K562 (cell line): ENCODE data around the gene DCAF11. TPM values are rescaled to one million over a fixed set of nuclear protein-coding genes. Genes with fewer than 3 reads are reported as not detected.
A peak's percentile ranks its signal among the peaks of the same experiment; 100 is the strongest.

ENCODE experiments used
- DPF2 ChIP-seq: fragments of 450-650 bp; IDR thresholded peaks from 2 replicates; pipeline ENCODE4 v1.6.1; 2016
- NEUROD1 ChIP-seq: fragments of 150-350 bp; IDR thresholded peaks from 2 replicates; pipeline ENCODE4 v1.6.1; 2014; ENCODE audit warnings: borderline replicate concordance, low read length, low read depth; ENCODE audit not compliant: partially characterized antibody
- RBFOX2 ChIP-seq: fragments of 200-400 bp; formaldehyde crosslinking; IDR thresholded peaks from 2 replicates; pipeline ENCODE4 v1.6.1; 2017; ENCODE audit warnings: low read depth, mild to moderate bottlenecking, low read length, moderate library complexity
- RBM25 ChIP-seq: fragments of 200-400 bp; formaldehyde crosslinking; IDR thresholded peaks from 2 replicates; pipeline ENCODE4 v1.6.1; 2018; ENCODE audit warnings: low read length, low read depth, moderate library complexity; ENCODE audit not compliant: severe bottlenecking
- RNF2 ChIP-seq: sonication (generic); IDR thresholded peaks from 2 replicates; pipeline ENCODE4 v1.6.1; 2016
- SMARCA5 ChIP-seq: fragments of 450-650 bp; IDR thresholded peaks from 2 replicates; pipeline ENCODE4 v1.6.1; 2016
- SMARCB1 ChIP-seq: IDR thresholded peaks from 2 replicates; pipeline ENCODE4 v1.6.1; 2011; ENCODE audit warnings: improper control_type of control experiment, low read depth; ENCODE audit not compliant: insufficient read length
- TAL1 ChIP-seq: fragments of 450-650 bp; IDR thresholded peaks from 2 replicates; pipeline ENCODE4 v1.6.1; 2016; ENCODE audit warnings: mild to moderate bottlenecking
- ZNF175 ChIP-seq: fragments of 200-800 bp; sonication (Bioruptor generic); IDR thresholded peaks from 2 replicates; pipeline ENCODE4 v1.6.1; 2016; ENCODE audit warnings: low read depth, mild to moderate bottlenecking, missing genetic modification characterization, missing compliant biosample characterization
- polyA plus RNA-seq, 8 experiments: library from polyadenylated mRNA; depleted of rRNA in 4 of 8; stranded (reverse) in 5 of 8; unstranded in 3 of 8; fragments of >200 nt; fragmentation: Nextera tagmentation in 2 of 8; fragmentation: Illumina TruSeq in 1 of 8; extraction: Ambion mirVana in 2 of 8; extraction: Trizol in 1 of 8; gene quantifications; 2 replicates each; pipeline versions ENCODE4 v1.2.1 to v1.2.3, GENCODE V29; 2011 to 2014; ENCODE audit warnings: inconsistent platforms in 1 of 8, missing spikeins in 1 of 8
- total RNA-seq, 7 experiments: library from RNA; depleted of rRNA in 6 of 7; stranded (reverse); fragments of >200 nt in 6 of 7; fragmentation: Illumina TruSeq in 2 of 7; extraction: Trizol in 2 of 7; gene quantifications; 2 replicates each; pipeline versions ENCODE4 v1.2.1 to v1.2.3, GENCODE V29; 2011 to 2021; ENCODE audit warnings: low replicate concordance in 1 of 7
- TF ChIP-seq, protein P1 (sequence below): sonication (generic); formaldehyde crosslinking; IDR thresholded peaks from 2 replicates; pipeline ENCODE4 v1.8.1; 2023; ENCODE audit warnings: missing genetic modification reagents, mild to moderate bottlenecking, borderline replicate concordance
- TF ChIP-seq, protein P2 (sequence below): fragments of 450-650 bp; formaldehyde crosslinking; IDR thresholded peaks from 2 replicates; pipeline ENCODE4 v1.4.0; 2020; ENCODE audit warnings: mild to moderate bottlenecking, mixed read lengths
- TF ChIP-seq, protein P3 (sequence below): IDR thresholded peaks from 2 replicates; pipeline ENCODE4 v1.6.1; 2014; ENCODE audit warnings: antibody characterized with exemption
- TF ChIP-seq, protein P4 (sequence below), 3 experiments: fragments of 200-800 bp in 1 of 3; fragments of 250-450 bp in 1 of 3; fragments of 450-650 bp in 1 of 3; sonication (Bioruptor Pico) in 1 of 3; sonication (Bioruptor generic) in 1 of 3; formaldehyde crosslinking in 1 of 3; IDR thresholded peaks; 2 replicates each; pipeline versions ENCODE4 v1.6.1 to v1.8.0; 2016 to 2022; ENCODE audit warnings: mild to moderate bottlenecking in 2 of 3, missing genetic modification characterization in 2 of 3, missing compliant biosample characterization in 1 of 3, moderate library complexity in 1 of 3

DCAF11 gene
- total and polyA plus RNA-seq, 9 of the 15 experiments (the other 6 are each of a cell fraction or from before 2014, with no cell fraction given) = 8.5 to 46.2 (median 36.4) TPM

DNA sequence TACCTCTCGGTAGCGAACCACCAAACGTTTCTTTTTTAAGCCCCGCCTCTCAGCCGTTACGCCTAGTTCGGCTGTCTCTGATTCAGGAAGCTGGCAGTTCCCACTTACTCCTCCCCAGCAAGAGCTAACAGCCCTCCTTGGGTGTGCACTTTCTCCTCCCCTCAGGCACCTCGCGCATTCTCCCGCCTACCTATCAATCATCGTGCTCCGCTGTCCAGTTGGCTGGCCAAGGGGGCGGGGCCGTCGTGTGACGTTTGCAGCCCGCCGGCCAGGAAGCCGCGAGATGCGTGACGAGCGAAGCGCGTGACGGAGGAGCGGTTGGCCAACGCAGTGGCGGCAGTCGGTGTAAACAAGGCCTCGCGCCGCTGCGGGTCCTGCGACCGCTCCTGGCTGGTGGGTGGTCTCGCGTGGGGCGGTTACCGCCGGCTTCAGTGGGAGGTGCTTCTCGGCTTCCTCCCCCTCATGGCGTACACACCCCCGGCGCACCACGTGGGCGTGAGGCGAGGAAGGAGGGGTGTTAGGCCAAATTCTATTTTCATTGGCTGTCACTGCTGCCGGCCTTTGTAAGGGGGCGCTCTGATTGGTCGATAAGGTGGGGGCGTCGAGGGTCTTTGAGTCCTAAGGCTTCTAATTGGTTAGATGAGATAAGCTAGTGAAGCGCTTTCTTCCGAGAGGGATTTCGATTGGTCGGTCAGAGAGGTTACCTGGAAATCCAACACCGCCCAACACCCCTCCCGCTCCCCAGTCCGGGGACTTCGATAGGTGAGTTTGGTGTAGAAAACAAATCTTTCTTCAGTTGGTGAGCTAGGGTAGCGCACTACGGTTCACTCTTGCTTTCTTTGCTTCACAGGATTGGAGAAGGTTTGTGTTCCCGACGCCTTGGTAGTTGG lies at the start of gene DCAF11, which contains the start of gene NRL (continued):
- TF ChIP-seq, protein P1, sequence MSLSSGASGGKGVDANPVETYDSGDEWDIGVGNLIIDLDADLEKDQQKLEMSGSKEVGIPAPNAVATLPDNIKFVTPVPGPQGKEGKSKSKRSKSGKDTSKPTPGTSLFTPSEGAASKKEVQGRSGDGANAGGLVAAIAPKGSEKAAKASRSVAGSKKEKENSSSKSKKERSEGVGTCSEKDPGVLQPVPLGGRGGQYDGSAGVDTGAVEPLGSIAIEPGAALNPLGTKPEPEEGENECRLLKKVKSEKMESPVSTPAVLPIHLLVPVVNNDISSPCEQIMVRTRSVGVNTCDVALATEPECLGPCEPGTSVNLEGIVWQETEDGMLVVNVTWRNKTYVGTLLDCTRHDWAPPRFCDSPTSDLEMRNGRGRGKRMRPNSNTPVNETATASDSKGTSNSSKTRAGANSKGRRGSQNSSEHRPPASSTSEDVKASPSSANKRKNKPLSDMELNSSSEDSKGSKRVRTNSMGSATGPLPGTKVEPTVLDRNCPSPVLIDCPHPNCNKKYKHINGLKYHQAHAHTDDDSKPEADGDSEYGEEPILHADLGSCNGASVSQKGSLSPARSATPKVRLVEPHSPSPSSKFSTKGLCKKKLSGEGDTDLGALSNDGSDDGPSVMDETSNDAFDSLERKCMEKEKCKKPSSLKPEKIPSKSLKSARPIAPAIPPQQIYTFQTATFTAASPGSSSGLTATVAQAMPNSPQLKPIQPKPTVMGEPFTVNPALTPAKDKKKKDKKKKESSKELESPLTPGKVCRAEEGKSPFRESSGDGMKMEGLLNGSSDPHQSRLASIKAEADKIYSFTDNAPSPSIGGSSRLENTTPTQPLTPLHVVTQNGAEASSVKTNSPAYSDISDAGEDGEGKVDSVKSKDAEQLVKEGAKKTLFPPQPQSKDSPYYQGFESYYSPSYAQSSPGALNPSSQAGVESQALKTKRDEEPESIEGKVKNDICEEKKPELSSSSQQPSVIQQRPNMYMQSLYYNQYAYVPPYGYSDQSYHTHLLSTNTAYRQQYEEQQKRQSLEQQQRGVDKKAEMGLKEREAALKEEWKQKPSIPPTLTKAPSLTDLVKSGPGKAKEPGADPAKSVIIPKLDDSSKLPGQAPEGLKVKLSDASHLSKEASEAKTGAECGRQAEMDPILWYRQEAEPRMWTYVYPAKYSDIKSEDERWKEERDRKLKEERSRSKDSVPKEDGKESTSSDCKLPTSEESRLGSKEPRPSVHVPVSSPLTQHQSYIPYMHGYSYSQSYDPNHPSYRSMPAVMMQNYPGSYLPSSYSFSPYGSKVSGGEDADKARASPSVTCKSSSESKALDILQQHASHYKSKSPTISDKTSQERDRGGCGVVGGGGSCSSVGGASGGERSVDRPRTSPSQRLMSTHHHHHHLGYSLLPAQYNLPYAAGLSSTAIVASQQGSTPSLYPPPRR (CRISPR knock-in tag) = no peak
- no peak for TF ChIP-seq SMARCB1
- TF ChIP-seq RBM25 = peak; percentile 77
- peak; percentile 37; the same call in 1 of the 2 replicates for TF ChIP-seq RNF2
- TF ChIP-seq RBFOX2 = peak; percentile 69
- TF ChIP-seq, protein P2, sequence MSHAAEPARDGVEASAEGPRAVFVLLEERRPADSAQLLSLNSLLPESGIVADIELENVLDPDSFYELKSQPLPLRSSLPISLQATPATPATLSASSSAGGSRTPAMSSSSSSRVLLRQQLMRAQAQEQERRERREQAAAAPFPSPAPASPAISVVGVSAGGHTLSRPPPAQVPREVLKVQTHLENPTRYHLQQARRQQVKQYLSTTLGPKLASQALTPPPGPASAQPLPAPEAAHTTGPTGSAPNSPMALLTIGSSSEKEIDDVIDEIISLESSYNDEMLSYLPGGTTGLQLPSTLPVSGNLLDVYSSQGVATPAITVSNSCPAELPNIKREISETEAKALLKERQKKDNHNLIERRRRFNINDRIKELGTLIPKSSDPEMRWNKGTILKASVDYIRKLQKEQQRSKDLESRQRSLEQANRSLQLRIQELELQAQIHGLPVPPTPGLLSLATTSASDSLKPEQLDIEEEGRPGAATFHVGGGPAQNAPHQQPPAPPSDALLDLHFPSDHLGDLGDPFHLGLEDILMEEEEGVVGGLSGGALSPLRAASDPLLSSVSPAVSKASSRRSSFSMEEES = peak; percentile 34; the same call in 1 of the 2 replicates
- TF ChIP-seq, protein P3, sequence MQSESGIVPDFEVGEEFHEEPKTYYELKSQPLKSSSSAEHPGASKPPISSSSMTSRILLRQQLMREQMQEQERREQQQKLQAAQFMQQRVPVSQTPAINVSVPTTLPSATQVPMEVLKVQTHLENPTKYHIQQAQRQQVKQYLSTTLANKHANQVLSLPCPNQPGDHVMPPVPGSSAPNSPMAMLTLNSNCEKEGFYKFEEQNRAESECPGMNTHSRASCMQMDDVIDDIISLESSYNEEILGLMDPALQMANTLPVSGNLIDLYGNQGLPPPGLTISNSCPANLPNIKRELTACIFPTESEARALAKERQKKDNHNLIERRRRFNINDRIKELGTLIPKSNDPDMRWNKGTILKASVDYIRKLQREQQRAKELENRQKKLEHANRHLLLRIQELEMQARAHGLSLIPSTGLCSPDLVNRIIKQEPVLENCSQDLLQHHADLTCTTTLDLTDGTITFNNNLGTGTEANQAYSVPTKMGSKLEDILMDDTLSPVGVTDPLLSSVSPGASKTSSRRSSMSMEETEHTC = peak; percentile 71; the same call in 1 of the 2 replicates
- no peak for TF ChIP-seq SMARCA5
- no peak for TF ChIP-seq ZNF175 (CRISPR knock-in tag)
- TF ChIP-seq, protein P4, sequence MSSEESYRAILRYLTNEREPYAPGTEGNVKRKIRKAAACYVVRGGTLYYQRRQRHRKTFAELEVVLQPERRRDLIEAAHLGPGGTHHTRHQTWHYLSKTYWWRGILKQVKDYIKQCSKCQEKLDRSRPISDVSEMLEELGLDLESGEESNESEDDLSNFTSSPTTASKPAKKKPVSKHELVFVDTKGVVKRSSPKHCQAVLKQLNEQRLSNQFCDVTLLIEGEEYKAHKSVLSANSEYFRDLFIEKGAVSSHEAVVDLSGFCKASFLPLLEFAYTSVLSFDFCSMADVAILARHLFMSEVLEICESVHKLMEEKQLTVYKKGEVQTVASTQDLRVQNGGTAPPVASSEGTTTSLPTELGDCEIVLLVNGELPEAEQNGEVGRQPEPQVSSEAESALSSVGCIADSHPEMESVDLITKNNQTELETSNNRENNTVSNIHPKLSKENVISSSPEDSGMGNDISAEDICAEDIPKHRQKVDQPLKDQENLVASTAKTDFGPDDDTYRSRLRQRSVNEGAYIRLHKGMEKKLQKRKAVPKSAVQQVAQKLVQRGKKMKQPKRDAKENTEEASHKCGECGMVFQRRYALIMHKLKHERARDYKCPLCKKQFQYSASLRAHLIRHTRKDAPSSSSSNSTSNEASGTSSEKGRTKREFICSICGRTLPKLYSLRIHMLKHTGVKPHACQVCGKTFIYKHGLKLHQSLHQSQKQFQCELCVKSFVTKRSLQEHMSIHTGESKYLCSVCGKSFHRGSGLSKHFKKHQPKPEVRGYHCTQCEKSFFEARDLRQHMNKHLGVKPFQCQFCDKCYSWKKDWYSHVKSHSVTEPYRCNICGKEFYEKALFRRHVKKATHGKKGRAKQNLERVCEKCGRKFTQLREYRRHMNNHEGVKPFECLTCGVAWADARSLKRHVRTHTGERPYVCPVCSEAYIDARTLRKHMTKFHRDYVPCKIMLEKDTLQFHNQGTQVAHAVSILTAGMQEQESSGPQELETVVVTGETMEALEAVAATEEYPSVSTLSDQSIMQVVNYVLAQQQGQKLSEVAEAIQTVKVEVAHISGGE (CRISPR knock-in tag; IDR thresholded peaks at IDR 0.05) = no peak
- TF ChIP-seq TAL1 = no peak
- TF ChIP-seq NEUROD1 = peak; percentile 94
- TF ChIP-seq DPF2 = no peak
